Measurements from ENCODE around the gene NXPE4. TPM values are rescaled to one million over a fixed set of nuclear protein-coding genes. Genes with fewer than 3 reads are reported as not detected.

NXPE4 gene
- total and polyA plus RNA-seq, 2 of the 8 experiments (the other 6 are each of a cell fraction or from before 2014, with no cell fraction given): not detected

GRCh38 chr11:114625294-114625693, 29.7 kb upstream of the NXPE4 start:
- H3K4ac ChIP-seq (replicated peaks; ENCODE audit: insufficient read length, low read depth, low read length): no peak overlapping the region
- no peak overlapping the region for H2AFZ ChIP-seq (ENCODE audit: low read length)
- no peaks in the 10 kb centered on the region for H3K23me2 ChIP-seq (ENCODE audit: low read depth, low read length)
- no peak overlapping the region for H3K18ac ChIP-seq (ENCODE audit: extremely low read depth, low read length)
- no peak overlapping the region for H3K23ac ChIP-seq (ENCODE audit: insufficient read length)
- no peak overlapping the region for H4K8ac ChIP-seq (ENCODE audit: extremely low read depth, insufficient read depth, low read length)
- POLR2A ChIA-PET (ENCODE audit: partially characterized antibody): no interaction called here
- H3K4me1 ChIP-seq (replicated peaks in 1 of 4; ENCODE audit: control insufficient read depth in 3 of 4, insufficient read depth in 4 of 4, low read length in 3 of 4): no peaks in the 10 kb centered on the region
- DNase-seq (ENCODE audit: low read depth in 1 of 2, low spot score in 2 of 2) (no peak), FAIRE-seq (no peak)
- no peaks in the 10 kb centered on the region; a peak in 1 of 8 replicates for H3K36me3 ChIP-seq (ENCODE audit: control insufficient read depth in 2 of 4, insufficient read depth in 4 of 4, low read length in 3 of 4)
- no peak overlapping the region for H3K56ac ChIP-seq (replicated peaks; ENCODE audit: insufficient read length, low read depth, low read length)
- H3K27me3 ChIP-seq (replicated peaks in 1 of 4; ENCODE audit: control insufficient read depth in 3 of 4, extremely low read depth in 1 of 4, insufficient read depth in 3 of 4, low read length in 3 of 4): no peaks in the 10 kb centered on the region
- no peaks in the 10 kb centered on the region for H4K20me1 ChIP-seq (replicated peaks in 1 of 2; ENCODE audit: control insufficient read depth in 1 of 2, insufficient read depth in 2 of 2, low read length in 2 of 2)
- H3K4me3 ChIP-seq (ENCODE audit: extremely low read depth in 1 of 4, insufficient read depth in 2 of 4, low read depth in 3 of 4, low read length in 4 of 4): no peak overlapping the region
- H2BK5ac ChIP-seq (ENCODE audit: low read depth, low read length): no peak overlapping the region
- CTCF ChIA-PET (ENCODE audit: partially characterized antibody): no interaction called here
- 91% methylated on average over 7 of the region's 7 CpGs; no CpG with 5 or more reads in 1 of the 2 experiments for WGBS, 2 experiments (ENCODE audit: extremely low coverage in 1 of 2, insufficient coverage in 1 of 2, insufficient read length in 1 of 2, insufficient replicate concordance in 2 of 2, low coverage in 1 of 2, low lambda C conversion rate in 2 of 2, missing lambda C conversion rate in 1 of 2)
- no peaks in the 10 kb centered on the region for H3K79me2 ChIP-seq (ENCODE audit: control insufficient read depth in 1 of 2, insufficient read depth in 2 of 2, low read length in 2 of 2)
- no peak overlapping the region for H3K9ac ChIP-seq (replicated peaks in 1 of 4; ENCODE audit: extremely low read depth in 1 of 4, low read depth in 3 of 4, low read length in 3 of 4)
- no peak overlapping the region for H2AK5ac ChIP-seq (ENCODE audit: low read depth, low read length)
- no peak overlapping the region for H2BK20ac ChIP-seq (ENCODE audit: low read length)
- H2BK12ac ChIP-seq (ENCODE audit: low read depth, low read length): no peak overlapping the region
- no peak overlapping the region for H3K4me2 ChIP-seq (ENCODE audit: insufficient read depth in 1 of 2, low read depth in 2 of 2, low read length in 2 of 2)
- no peak overlapping the region for H2BK120ac ChIP-seq (replicated peaks; ENCODE audit: low read depth, low read length)
- no peak overlapping the region for H4K5ac ChIP-seq (ENCODE audit: insufficient read length, low read depth, low read length)
- no peak overlapping the region for H3K14ac ChIP-seq (ENCODE audit: insufficient read length)
- H3K79me1 ChIP-seq (ENCODE audit: low read depth, low read length): no peaks in the 10 kb centered on the region
- no peak overlapping the region for H4K91ac ChIP-seq (replicated peaks; ENCODE audit: insufficient read length, low read length)
- peaks cover 42 to 50% of the 10 kb centered on the region in 2 experiments for H3K9me3 ChIP-seq (ENCODE audit: insufficient read depth in 2 of 2, low read depth in 1 of 2, low read length in 1 of 2)
- H3K27ac ChIP-seq (ENCODE audit: low read depth, low read length): no peak overlapping the region
- TF ChIP-seq NANOG (IDR thresholded peaks at IDR 0.05; ENCODE audit: insufficient read depth, low read depth, low read length, poor library complexity, severe bottlenecking): no peak
- H2BK15ac ChIP-seq (ENCODE audit: low read length): no peak overlapping the region

Data from H1 (cell line).